ENCODE measurements around the gene SRRM3.
"Not testable (repeated sequence)": the region's sequence is repeated elsewhere in the genome, so short reads cannot be mapped to it uniquely, and the experiment has no call there.

SRRM3 gene

DNA sequence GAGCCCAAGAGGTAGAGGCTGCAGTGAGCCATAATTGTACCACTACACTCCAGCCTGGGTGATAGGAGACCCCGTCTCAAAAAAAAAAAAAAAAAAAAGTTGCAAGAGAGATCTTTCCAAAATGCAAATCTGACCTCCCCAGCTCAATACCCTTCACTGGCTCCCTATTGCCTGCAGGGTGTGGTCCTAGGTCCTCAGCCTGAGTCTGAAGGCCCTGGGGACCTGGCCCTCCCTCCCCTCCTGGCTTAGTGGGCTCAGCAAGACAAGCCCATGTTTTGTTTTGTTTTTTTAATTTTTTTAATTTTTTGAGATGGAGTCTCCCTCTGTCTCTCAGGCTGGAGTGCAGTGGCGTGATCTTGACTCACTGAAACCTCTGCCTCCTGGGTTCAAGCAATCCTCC, 20.6 kb downstream of the SRRM3 start:
- H3K9me3 ChIP-seq (ENCODE audit: control insufficient read depth in 1 of 2, low read length in 2 of 2), result no peaks in the 10 kb centered on the region
- no peak overlapping the region for H3K27ac ChIP-seq (ENCODE audit: low read length)
- no peaks in the 10 kb centered on the region for H3K4me1 ChIP-seq (ENCODE audit: control insufficient read depth in 1 of 2, insufficient read depth in 2 of 2, low read length in 2 of 2)
- H3K36me3 ChIP-seq (ENCODE audit: control insufficient read depth in 1 of 2, insufficient read depth in 2 of 2, low read length in 2 of 2), result no peaks in the 10 kb centered on the region
- H3K4me3 ChIP-seq (ENCODE audit: low read depth in 1 of 2, low read length in 2 of 2), result no peak overlapping the region
- no peaks in the 10 kb centered on the region for H3K27me3 ChIP-seq (ENCODE audit: low read depth, low read length)

DNA sequence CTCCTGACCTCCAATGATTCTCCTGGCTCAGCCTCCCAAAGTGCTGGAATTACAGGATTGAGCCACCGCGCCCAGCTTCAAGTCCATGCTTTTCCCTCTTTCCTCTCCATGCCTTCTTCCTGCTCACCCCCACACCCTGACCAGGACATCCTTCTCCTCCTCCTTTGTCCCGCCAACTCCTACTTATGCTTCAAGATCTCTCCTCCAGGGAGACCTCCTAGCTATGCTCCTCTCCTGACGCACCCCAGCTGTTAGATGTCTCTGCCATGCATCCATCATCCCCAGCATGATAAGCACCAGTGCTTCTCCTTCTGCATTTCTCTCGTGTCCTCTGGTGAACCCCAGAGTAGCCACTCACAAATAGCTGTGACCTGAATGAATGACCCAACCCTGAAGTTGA, 21.1 kb downstream of the SRRM3 start:
- no peaks in the 10 kb centered on the region for H3K27me3 ChIP-seq (ENCODE audit: low read depth, low read length)
- no peak overlapping the region for H3K4me3 ChIP-seq (ENCODE audit: low read depth in 1 of 2, low read length in 2 of 2)
- H3K27ac ChIP-seq (ENCODE audit: low read length), result no peak overlapping the region
- no peaks in the 10 kb centered on the region for H3K9me3 ChIP-seq (ENCODE audit: control insufficient read depth in 1 of 2, low read length in 2 of 2)
- no peaks in the 10 kb centered on the region for H3K4me1 ChIP-seq (ENCODE audit: control insufficient read depth in 1 of 2, insufficient read depth in 2 of 2, low read length in 2 of 2)
- no peaks in the 10 kb centered on the region for H3K36me3 ChIP-seq (ENCODE audit: control insufficient read depth in 1 of 2, insufficient read depth in 2 of 2, low read length in 2 of 2)

DNA sequence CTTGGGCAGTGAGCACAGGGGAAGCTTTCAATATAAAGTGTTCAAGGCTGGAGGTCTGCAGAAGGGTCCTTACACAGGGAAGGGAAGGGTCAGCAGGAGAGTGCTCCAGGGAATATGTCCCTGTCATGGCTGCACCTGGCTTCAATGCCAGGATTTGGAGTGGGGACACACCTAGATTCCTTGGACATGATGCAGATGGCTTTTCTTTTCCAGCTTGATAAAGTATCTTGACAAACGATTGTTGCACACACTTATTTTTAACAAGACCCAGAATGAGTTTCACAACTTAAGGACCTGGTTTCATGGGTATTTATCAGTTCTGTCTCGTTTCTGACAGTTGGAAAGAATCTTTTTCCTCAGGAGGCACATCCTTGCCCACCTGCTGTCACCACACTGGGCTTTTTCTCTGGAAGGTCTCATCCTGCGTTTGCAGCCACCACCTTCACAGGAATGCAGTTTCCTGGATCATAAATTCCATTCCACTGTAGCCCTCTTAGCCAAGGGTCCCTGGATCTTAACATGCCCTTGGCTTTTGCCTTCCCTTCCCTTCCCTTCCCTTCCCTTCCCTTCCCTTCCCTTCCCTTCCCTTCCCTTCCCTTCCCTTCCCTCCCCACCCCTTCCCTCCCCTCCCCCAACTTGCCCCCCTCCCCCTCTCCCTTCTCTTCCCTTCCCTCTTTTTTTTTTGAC, 21.7 kb downstream of the SRRM3 start:
- Histone ChIP-seq H3K27ac (ENCODE audit: low read length) (no peak overlapping the region), H3K4me1 (ENCODE audit: control insufficient read depth in 1 of 2, insufficient read depth in 2 of 2, low read length in 2 of 2) (no peaks in the 10 kb centered on the region), H3K36me3 (ENCODE audit: control insufficient read depth in 1 of 2, insufficient read depth in 2 of 2, low read length in 2 of 2) (no peaks in the 10 kb centered on the region), H3K9me3 (ENCODE audit: control insufficient read depth in 1 of 2, low read length in 2 of 2) (no peaks in the 10 kb centered on the region), H3K4me3 (ENCODE audit: low read depth in 1 of 2, low read length in 2 of 2) (no peak overlapping the region), H3K27me3 (ENCODE audit: low read depth, low read length) (no peaks in the 10 kb centered on the region)

DNA sequence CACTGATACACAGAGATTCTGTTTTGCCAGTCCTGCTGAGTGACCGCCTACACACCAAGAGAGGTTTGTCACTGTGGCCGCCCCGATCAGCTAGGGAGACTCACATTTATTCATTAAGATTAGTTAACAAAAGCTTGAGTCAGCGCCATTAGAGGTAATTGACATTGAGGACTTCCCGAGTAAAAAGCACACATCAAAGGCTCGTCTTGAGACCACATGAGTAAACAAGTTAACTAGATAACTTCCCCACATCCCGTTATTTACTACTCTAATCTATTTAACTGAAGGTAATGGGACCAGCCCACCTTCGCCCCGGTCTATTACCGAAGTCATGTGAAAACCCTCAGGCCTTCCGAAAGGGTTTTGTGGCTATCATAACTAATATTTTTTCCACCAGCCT, 23.0 kb downstream of the SRRM3 start:
- Histone ChIP-seq H3K36me3 (ENCODE audit: control insufficient read depth in 1 of 2, insufficient read depth in 2 of 2, low read length in 2 of 2) (no peaks in the 10 kb centered on the region), H3K4me3 (ENCODE audit: low read depth in 1 of 2, low read length in 2 of 2) (no peak overlapping the region), H3K9me3 (ENCODE audit: control insufficient read depth in 1 of 2, low read length in 2 of 2) (no peaks in the 10 kb centered on the region), H3K4me1 (ENCODE audit: control insufficient read depth in 1 of 2, insufficient read depth in 2 of 2, low read length in 2 of 2) (no peaks in the 10 kb centered on the region), H3K27me3 (ENCODE audit: low read depth, low read length) (no peaks in the 10 kb centered on the region), H3K27ac (ENCODE audit: low read length) (no peak overlapping the region)

DNA sequence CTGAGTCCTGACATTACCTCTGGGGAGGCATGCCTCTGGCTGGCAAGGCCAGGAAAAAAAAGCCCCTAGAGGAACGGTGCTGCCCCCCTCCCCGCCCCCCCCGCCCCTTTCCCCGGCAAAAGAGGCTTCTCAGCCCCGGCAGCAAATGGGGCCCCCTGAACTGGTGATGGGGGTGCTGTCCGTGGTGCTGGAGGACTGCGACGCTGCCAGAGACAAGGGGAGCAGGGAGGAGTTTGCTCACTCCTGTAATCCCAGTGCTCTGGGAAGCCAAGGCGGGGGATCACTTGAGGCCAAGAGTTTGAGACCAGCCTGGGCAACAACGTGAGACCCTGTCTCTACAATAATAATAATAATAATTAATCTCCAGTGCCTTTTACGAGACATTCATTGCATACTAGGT, 23.7 kb downstream of the SRRM3 start:
- no peaks in the 10 kb centered on the region for H3K4me1 ChIP-seq (ENCODE audit: control insufficient read depth in 1 of 2, insufficient read depth in 2 of 2, low read length in 2 of 2)
- no peaks in the 10 kb centered on the region for H3K36me3 ChIP-seq (ENCODE audit: control insufficient read depth in 1 of 2, insufficient read depth in 2 of 2, low read length in 2 of 2)
- H3K27me3 ChIP-seq (ENCODE audit: low read depth, low read length), result no peaks in the 10 kb centered on the region
- no peak overlapping the region for H3K27ac ChIP-seq (ENCODE audit: low read length)
- H3K9me3 ChIP-seq (ENCODE audit: control insufficient read depth in 1 of 2, low read length in 2 of 2), result no peaks in the 10 kb centered on the region
- no peak overlapping the region for H3K4me3 ChIP-seq (ENCODE audit: low read depth in 1 of 2, low read length in 2 of 2)

DNA sequence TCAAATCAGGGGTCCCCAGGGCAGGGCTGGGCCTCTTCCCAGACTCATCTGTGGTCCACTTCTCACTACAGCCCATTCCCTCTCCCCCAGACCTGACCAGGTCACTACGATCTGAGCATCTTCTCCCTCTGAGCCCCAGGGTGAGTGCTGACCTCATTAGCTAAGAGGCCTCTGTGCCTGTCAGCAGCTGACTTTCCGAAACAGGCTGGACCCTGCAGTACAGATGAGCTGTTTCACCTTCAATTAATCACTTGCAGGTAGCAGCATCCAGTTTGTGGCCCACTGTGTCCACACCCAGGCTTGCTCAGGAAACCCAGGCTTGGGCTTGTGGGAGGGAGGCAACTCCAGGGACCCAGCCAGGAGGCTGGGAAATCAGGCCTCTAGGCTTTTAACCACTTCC, 24.3 kb downstream of the SRRM3 start:
- Histone ChIP-seq H3K9me3 (ENCODE audit: control insufficient read depth in 1 of 2, low read length in 2 of 2) (no peaks in the 10 kb centered on the region), H3K27me3 (ENCODE audit: low read depth, low read length) (no peaks in the 10 kb centered on the region), H3K4me3 (ENCODE audit: low read depth in 1 of 2, low read length in 2 of 2) (no peak overlapping the region), H3K27ac (ENCODE audit: low read length) (no peak overlapping the region), H3K36me3 (ENCODE audit: control insufficient read depth in 1 of 2, insufficient read depth in 2 of 2, low read length in 2 of 2) (no peaks in the 10 kb centered on the region), H3K4me1 (ENCODE audit: control insufficient read depth in 1 of 2, insufficient read depth in 2 of 2, low read length in 2 of 2) (no peaks in the 10 kb centered on the region)

DNA sequence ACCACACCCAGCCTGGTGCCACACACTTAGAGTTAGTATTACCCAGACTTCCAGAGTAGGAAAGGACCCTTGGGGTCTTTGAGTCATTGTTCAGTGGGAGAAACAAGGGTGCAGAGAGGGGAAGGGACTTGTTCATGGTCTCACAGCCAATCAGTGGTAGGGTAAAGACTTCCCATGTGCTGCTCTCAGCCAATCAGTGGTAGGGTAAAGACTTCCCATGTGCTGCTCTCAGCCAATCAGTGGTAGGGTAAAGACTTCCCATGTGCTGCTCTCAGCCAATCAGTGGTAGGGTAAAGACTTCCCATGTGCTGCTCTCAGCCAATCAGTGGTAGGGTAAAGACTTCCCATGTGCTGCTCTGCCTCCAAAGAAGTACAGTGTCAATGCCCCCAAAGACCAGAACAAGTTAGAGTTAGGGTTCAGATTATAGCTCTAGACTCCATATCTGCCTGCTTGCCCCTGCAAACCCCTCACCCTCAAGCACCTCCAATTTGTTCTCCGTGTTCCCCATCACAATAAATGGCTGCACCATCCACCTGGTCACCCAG, 25.3 kb downstream of the SRRM3 start:
- H3K36me3 ChIP-seq (ENCODE audit: control insufficient read depth in 1 of 2, insufficient read depth in 2 of 2, low read length in 2 of 2); H3K4me3 ChIP-seq (ENCODE audit: low read depth in 1 of 2, low read length in 2 of 2); H3K27me3 ChIP-seq (ENCODE audit: low read depth, low read length): not testable (repeated sequence)

DNA sequence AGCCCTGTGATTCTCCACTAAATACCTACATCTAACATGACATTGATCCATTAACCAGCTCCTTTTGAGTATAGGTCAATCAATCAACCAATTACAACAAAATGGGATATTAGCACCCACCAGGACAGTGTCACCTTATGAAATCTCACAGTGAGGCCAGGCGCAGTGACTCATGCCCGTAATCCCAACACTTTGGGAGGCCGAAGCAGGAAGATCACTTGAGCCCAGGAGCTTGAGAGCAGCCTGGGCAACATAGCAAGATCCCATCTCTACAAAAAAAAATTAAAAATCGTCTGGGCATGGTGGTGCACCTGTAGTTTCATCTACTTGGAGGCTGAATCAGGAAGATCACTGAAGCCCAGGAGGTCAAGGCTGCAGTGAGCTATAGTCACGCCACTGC, 28.5 kb downstream of the SRRM3 start:
- H3K36me3 ChIP-seq (ENCODE audit: control insufficient read depth in 1 of 2, insufficient read depth in 2 of 2, low read length in 2 of 2), result no peaks in the 10 kb centered on the region
- H3K9me3 ChIP-seq (ENCODE audit: control insufficient read depth in 1 of 2, low read length in 2 of 2), result no peaks in the 10 kb centered on the region
- H3K4me3 ChIP-seq (ENCODE audit: low read depth in 1 of 2, low read length in 2 of 2), result no peak overlapping the region
- no peak overlapping the region for H3K27ac ChIP-seq (ENCODE audit: low read length)
- H3K4me1 ChIP-seq (ENCODE audit: control insufficient read depth in 1 of 2, insufficient read depth in 2 of 2, low read length in 2 of 2), result peaks cover 0 to 6% of the 10 kb centered on the region in 2 donors
- H3K27me3 ChIP-seq (ENCODE audit: low read depth, low read length), result no peaks in the 10 kb centered on the region

More for the DNA sequence above, 25.3 kb downstream of the SRRM3 start:
- H3K9me3 ChIP-seq (ENCODE audit: control insufficient read depth in 1 of 2, low read length in 2 of 2); H3K4me1 ChIP-seq (ENCODE audit: control insufficient read depth in 1 of 2, insufficient read depth in 2 of 2, low read length in 2 of 2); H3K27ac ChIP-seq (ENCODE audit: low read length): not testable (repeated sequence)

DNA sequence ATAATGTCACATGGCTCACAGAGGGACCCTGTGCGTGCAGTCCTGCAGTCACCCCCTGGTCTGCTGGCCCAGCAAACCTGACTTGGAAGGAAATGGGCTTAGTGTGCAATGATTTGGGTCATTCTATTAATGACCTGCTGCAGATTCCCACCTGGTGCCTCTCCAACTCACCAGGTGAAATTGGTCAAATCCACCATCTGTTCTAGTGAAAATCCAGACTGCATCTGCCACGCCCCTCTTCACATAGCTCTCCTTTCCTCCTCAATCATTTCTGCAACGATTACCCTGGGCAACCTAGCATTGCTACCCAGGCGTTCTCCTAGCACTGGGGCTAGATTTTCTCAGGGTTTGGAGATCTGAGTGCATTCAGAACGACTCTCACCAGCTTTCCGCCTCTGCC, 29.4 kb downstream of the SRRM3 start:
- no peaks in the 10 kb centered on the region for H3K36me3 ChIP-seq (ENCODE audit: control insufficient read depth in 1 of 2, insufficient read depth in 2 of 2, low read length in 2 of 2)
- H3K9me3 ChIP-seq (ENCODE audit: control insufficient read depth in 1 of 2, low read length in 2 of 2), result no peaks in the 10 kb centered on the region
- H3K27me3 ChIP-seq (ENCODE audit: low read depth, low read length), result no peaks in the 10 kb centered on the region
- H3K27ac ChIP-seq (ENCODE audit: low read length), result no peak overlapping the region
- H3K4me1 ChIP-seq (ENCODE audit: control insufficient read depth in 1 of 2, insufficient read depth in 2 of 2, low read length in 2 of 2), result peaks cover 0 to 6% of the 10 kb centered on the region in 2 donors
- H3K4me3 ChIP-seq (ENCODE audit: low read depth in 1 of 2, low read length in 2 of 2), result no peak overlapping the region

DNA sequence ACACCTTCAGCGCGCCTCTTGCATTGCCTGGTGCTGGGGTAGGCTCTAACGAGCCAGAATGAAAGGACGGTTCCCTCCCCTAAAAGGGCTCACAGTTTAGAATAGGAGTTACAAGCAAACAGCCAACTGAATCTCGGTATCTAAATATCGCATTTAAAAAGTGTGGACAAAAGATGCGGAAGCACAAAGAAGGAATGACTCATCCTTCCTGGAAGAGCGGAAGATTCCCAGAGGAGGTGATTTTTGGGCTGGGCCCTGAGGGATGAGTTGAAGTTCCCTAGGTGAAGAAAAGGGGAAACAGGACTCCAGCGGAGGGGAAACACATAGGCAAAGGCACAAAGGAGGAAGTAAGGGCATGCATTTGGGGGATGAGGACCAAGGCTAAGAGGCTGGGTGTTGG, 29.9 kb downstream of the SRRM3 start:
- Histone ChIP-seq H3K4me3 (ENCODE audit: low read depth in 1 of 2, low read length in 2 of 2) (no peak overlapping the region), H3K27ac (ENCODE audit: low read length) (no peak overlapping the region), H3K9me3 (ENCODE audit: control insufficient read depth in 1 of 2, low read length in 2 of 2) (no peaks in the 10 kb centered on the region), H3K36me3 (ENCODE audit: control insufficient read depth in 1 of 2, insufficient read depth in 2 of 2, low read length in 2 of 2) (no peaks in the 10 kb centered on the region), H3K4me1 (ENCODE audit: control insufficient read depth in 1 of 2, insufficient read depth in 2 of 2, low read length in 2 of 2) (peaks cover 0 to 6% of the 10 kb centered on the region in 2 donors), H3K27me3 (ENCODE audit: low read depth, low read length) (no peaks in the 10 kb centered on the region)

DNA sequence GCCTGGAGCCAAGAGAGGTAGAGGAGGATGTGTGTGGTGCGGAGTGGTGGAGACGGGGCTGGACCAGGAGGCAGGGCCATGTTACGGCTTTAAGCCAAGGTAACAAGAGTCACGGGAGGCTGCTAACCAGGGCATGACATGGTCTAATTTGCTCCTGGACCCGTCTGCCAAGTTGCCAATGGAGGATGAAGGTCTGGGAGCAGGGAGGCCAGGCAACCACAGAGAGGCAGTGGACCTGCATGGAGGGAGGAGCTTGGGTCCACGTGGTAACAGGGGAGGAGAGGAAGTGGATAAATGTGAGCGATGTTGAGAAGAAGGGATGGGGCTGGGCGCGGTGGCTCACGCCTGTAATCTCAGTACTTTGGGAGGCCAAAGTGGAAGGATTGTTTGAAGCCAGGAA, 31.0 kb downstream of the SRRM3 start:
- Histone ChIP-seq H3K9me3 (ENCODE audit: control insufficient read depth in 1 of 2, low read length in 2 of 2) (no peaks in the 10 kb centered on the region), H3K27me3 (ENCODE audit: low read depth, low read length) (peaks cover 3% of the 10 kb centered on the region), H3K27ac (ENCODE audit: low read length) (no peak overlapping the region), H3K36me3 (ENCODE audit: control insufficient read depth in 1 of 2, insufficient read depth in 2 of 2, low read length in 2 of 2) (no peaks in the 10 kb centered on the region), H3K4me1 (ENCODE audit: control insufficient read depth in 1 of 2, insufficient read depth in 2 of 2, low read length in 2 of 2) (peaks cover 0 to 6% of the 10 kb centered on the region in 2 donors), H3K4me3 (ENCODE audit: low read depth in 1 of 2, low read length in 2 of 2) (no peak overlapping the region)

Measured in muscle layer of duodenum (tissue), 2 donors.